ENCODE measurements around the gene DBET.
"Not testable (repeated sequence)": the region's sequence is repeated elsewhere in the genome, so short reads cannot be mapped to it uniquely, and the experiment has no call there.

DBET gene

GRCh38 chr4:190049378-190050239 lies 14.7 kb upstream of the DBET start:
- DNase-seq: not testable (repeated sequence)

GRCh38 chr4:190058997-190059396 lies 5.3 kb upstream of the DBET start:
- not testable (repeated sequence) for DNase-seq

GRCh38 chr4:190064805-190065204 lies 503 bp downstream of the DBET start:
- DNase-seq: not testable (repeated sequence)

GRCh38 chr4:190068351-190068750 lies 4.0 kb downstream of the DBET start:
- DNase-seq: not testable (repeated sequence)

GRCh38 chr4:190093052-190093451 lies 28.8 kb downstream of the DBET start:
- DNase-seq: not testable (repeated sequence)

GRCh38 chr4:190094031-190094430 lies 29.7 kb downstream of the DBET start:
- not testable (repeated sequence) for DNase-seq

- not testable (repeated sequence) for DNase-seq
Observed at GRCh38 chr4:190095335-190095734, 31.0 kb downstream of the DBET start.

GRCh38 chr4:190099605-190100004 lies 35.3 kb downstream of the DBET start:
- not testable (repeated sequence) for DNase-seq

GRCh38 chr4:190101525-190101924 lies 37.2 kb downstream of the DBET start:
- DNase-seq: not testable (repeated sequence)

- not testable (repeated sequence) for DNase-seq
Observed at GRCh38 chr4:190106191-190106590, 41.9 kb downstream of the DBET start.

GRCh38 chr4:190106611-190107480 lies 42.5 kb downstream of the DBET start:
- not testable (repeated sequence) for DNase-seq

- DNase-seq: not testable (repeated sequence)
Observed at GRCh38 chr4:190107766-190108485, 43.6 kb downstream of the DBET start.

- not testable (repeated sequence) for DNase-seq
Observed at GRCh38 chr4:190108756-190109155, 44.5 kb downstream of the DBET start.

GRCh38 chr4:190109390-190110011 lies 45.2 kb downstream of the DBET start:
- DNase-seq: not testable (repeated sequence)

- DNase-seq: not testable (repeated sequence)
Observed at GRCh38 chr4:190110033-190110432, 45.7 kb downstream of the DBET start.

- not testable (repeated sequence) for DNase-seq
Observed at GRCh38 chr4:190110570-190111295, 46.4 kb downstream of the DBET start.

GRCh38 chr4:190112879-190113278 lies 48.6 kb downstream of the DBET start:
- not testable (repeated sequence) for DNase-seq

- not testable (repeated sequence) for DNase-seq
Observed at GRCh38 chr4:190114991-190115390, 50.7 kb downstream of the DBET start.

All from activated CD4-positive, alpha-beta T cell treated with anti-CD3 and anti-CD28 coated beads, Interleukin-2, amount 50 U/mL, for 16 hours (primary cell).